ENCODE results near the gene CD1E.

GRCh38 chr1:158371188-158371953, 17.7 kb downstream of the CD1E start:
- TF ChIP-seq POLR2A (IDR thresholded peaks at IDR 0.05) (no peak), CTCF (IDR thresholded peaks at IDR 0.05) (no peak), POLR2AphosphoS5 (IDR thresholded peaks at IDR 0.05) (no peak), EP300 (IDR thresholded peaks at IDR 0.05) (no peak)
